Subcutaneous abdominal adipose tissue (tissue), 5 donors: ENCODE results near the gene ID3.

Source experiments
- H3K27ac ChIP-seq: one replicate; pipeline ENCODE4 v1.7.0; 2013; ENCODE audit warnings: low read depth, mild to moderate bottlenecking, inconsistent platforms, low read length, moderate library complexity
- H3K27me3 ChIP-seq, 5 donors: one replicate each; pipeline ENCODE4 v1.7.0; 2013; ENCODE audit warnings: low read length in 5 of 5, inconsistent platforms in 1 of 5; ENCODE audit not compliant: control insufficient read depth in 5 of 5, insufficient read depth in 4 of 5
- H3K36me3 ChIP-seq, 5 donors: one replicate each; pipeline ENCODE4 v1.7.0; 2013; ENCODE audit warnings: low read length in 5 of 5; ENCODE audit not compliant: control insufficient read depth in 5 of 5, insufficient read depth in 5 of 5
- H3K4me1 ChIP-seq, 5 donors: one replicate each; pipeline ENCODE4 v1.7.0; 2013; ENCODE audit warnings: low read length in 5 of 5, mild to moderate bottlenecking in 3 of 5, moderate library complexity in 1 of 5; ENCODE audit not compliant: control insufficient read depth in 5 of 5, insufficient read depth in 5 of 5
- H3K4me3 ChIP-seq, 5 donors: one replicate each; pipeline ENCODE4 v1.7.0; 2013; ENCODE audit warnings: low read length in 5 of 5, low read depth in 1 of 5
- H3K9ac ChIP-seq, 5 donors: one replicate each; pipeline ENCODE4 v1.7.0; 2013; ENCODE audit warnings: low read length in 5 of 5, mild to moderate bottlenecking in 4 of 5, moderate library complexity in 3 of 5
- H3K9me3 ChIP-seq, 5 donors: one replicate each; pipeline ENCODE4 v1.7.0; 2013; ENCODE audit warnings: low read length in 5 of 5; ENCODE audit not compliant: control insufficient read depth in 5 of 5
- donor health status: healthy.
- donor health status: healthy.
- donor health status: healthy.
- donor health status: healthy.
- donor health status: healthy.

The ID3 gene

GRCh38 chr1:23537296-23537973 is 21.9 kb downstream of the ID3 start:
- H3K9me3 ChIP-seq: no peaks in the 10 kb centered on the region
- no peaks in the 10 kb centered on the region for H3K27me3 ChIP-seq
- H3K27ac ChIP-seq: no peak overlapping the region
- H3K4me1 ChIP-seq: peaks cover 3 to 17% (median 6%) of the 10 kb centered on the region in 5 donors
- no peak overlapping the region for H3K9ac ChIP-seq
- H3K36me3 ChIP-seq: no peaks in the 10 kb centered on the region
- H3K4me3 ChIP-seq: no peak overlapping the region

GRCh38 chr1:23533246-23534023 is 25.9 kb downstream of the ID3 start:
- H3K9ac ChIP-seq: peak overlapping the region in 1 of 5 donors; percentile 41
- peaks cover 0 to 35% (median 21%) of the 10 kb centered on the region in 5 donors for H3K4me1 ChIP-seq
- no peaks in the 10 kb centered on the region for H3K9me3 ChIP-seq
- H3K27me3 ChIP-seq: peaks cover 0 to 16% (median 12%) of the 10 kb centered on the region in 5 donors
- H3K36me3 ChIP-seq: no peaks in the 10 kb centered on the region
- no peak overlapping the region for H3K27ac ChIP-seq
- no peak overlapping the region for H3K4me3 ChIP-seq

- H3K9ac ChIP-seq: peak overlapping the region in 2 of 5 donors; percentile 1 to 42
- H3K36me3 ChIP-seq: no peaks in the 10 kb centered on the region
- peaks cover 0 to 46% (median 32%) of the 10 kb centered on the region in 5 donors for H3K4me1 ChIP-seq
- no peaks in the 10 kb centered on the region for H3K9me3 ChIP-seq
- peak overlapping the region; percentile 43 to 56 (median 46) for H3K4me3 ChIP-seq
- H3K27me3 ChIP-seq: peaks cover 0 to 16% (median 12%) of the 10 kb centered on the region in 5 donors
- no peak overlapping the region for H3K27ac ChIP-seq
Observed at GRCh38 chr1:23531562-23532094, 27.7 kb downstream of the ID3 start.

- H3K9me3 ChIP-seq: no peaks in the 10 kb centered on the region
- H3K36me3 ChIP-seq: no peaks in the 10 kb centered on the region
- H3K4me1 ChIP-seq: peaks cover 0 to 46% (median 32%) of the 10 kb centered on the region in 5 donors
- peaks cover 0 to 16% (median 12%) of the 10 kb centered on the region in 5 donors for H3K27me3 ChIP-seq
- peak within 1 kb of the TSS in 3 of 5 donors; percentile 1 to 42 (median 18) for H3K9ac ChIP-seq
- no peak within 1 kb of the TSS for H3K27ac ChIP-seq
- peak within 1 kb of the TSS; percentile 46 to 66 (median 52) for H3K4me3 ChIP-seq
Observed at GRCh38 chr1:23530747-23531561, 28.3 kb downstream of the ID3 start, which contains the start of gene E2F2. TSS of gene E2F2 (minus strand) at chr1:23531233. CDS start at chr1:23530793, 440 bp downstream.

- Histone ChIP-seq H3K9me3 (no peaks in the 10 kb centered on the region), H3K27ac (no peak overlapping the region), H3K36me3 (no peaks in the 10 kb centered on the region), H3K27me3 (peaks cover 0 to 16% (median 12%) of the 10 kb centered on the region in 5 donors), H3K9ac (peak overlapping the region in 2 of 5 donors; percentile 18 to 35), H3K4me1 (peaks cover 0 to 46% (median 33%) of the 10 kb centered on the region in 5 donors), H3K4me3 (peak overlapping the region in 3 of 5 donors; percentile 52 to 66 (median 54))
Observed at GRCh38 chr1:23530087-23530746, 29.1 kb downstream of the ID3 start.

DNA sequence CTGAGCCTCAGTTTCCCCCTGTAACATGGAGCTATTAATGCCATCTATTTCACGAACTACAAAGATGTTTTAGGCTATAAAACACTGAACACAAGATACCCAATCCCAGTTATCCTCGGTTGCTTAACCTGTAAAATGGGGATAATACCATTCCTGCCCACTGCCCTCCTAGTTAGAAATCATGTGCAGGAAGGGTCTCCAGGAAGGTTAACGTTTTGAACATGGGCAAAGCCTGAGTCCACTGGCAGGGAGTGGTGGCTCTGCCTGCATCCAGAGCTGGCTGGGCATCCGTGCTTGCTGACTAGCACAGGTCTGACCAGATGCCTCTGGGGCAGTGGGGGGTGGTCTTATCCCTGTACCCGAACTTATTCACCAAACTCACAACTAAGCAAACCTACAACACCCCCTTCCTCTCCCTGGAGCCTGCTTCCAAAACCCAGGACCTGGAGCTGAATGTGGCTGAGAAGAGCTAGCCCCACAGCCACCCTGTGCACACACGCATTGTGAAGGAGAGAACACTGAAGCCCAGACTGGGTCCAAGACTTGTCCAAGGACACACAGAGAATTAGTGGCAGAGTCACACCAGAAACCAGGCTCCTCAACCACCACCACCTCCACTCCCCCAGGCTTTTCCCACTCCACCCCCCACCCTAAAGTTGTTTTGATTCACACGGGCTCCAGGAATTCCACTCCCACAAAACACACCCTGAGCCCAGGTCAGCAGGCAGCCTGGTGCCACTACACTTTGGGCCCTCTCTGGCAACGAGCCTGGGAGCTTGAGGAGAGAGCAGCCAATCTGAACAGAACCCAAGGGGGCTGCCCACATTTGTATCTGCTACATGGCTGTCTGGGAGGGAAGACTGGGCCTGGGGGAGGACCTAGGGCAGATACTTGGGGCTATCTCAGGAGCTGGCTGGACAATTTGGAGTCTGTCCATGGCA is 29.9 kb downstream of the ID3 start:
- H3K9ac ChIP-seq: no peak overlapping the region
- H3K4me1 ChIP-seq: peaks cover 0 to 50% (median 34%) of the 10 kb centered on the region in 5 donors
- no peak overlapping the region for H3K4me3 ChIP-seq

GRCh38 chr1:23528250-23528978 is 30.9 kb downstream of the ID3 start:
- Histone ChIP-seq H3K9ac (peak overlapping the region in 1 of 5 donors; percentile 0), H3K4me3 (peak overlapping the region in 1 of 5 donors; percentile 7), H3K4me1 (peaks cover 0 to 44% (median 29%) of the 10 kb centered on the region in 5 donors)

More for the DNA sequence above, 29.9 kb downstream of the ID3 start:
- Histone ChIP-seq H3K27ac (no peak overlapping the region), H3K9me3 (no peaks in the 10 kb centered on the region), H3K27me3 (peaks cover 0 to 16% (median 12%) of the 10 kb centered on the region in 5 donors), H3K36me3 (no peaks in the 10 kb centered on the region)

DNA sequence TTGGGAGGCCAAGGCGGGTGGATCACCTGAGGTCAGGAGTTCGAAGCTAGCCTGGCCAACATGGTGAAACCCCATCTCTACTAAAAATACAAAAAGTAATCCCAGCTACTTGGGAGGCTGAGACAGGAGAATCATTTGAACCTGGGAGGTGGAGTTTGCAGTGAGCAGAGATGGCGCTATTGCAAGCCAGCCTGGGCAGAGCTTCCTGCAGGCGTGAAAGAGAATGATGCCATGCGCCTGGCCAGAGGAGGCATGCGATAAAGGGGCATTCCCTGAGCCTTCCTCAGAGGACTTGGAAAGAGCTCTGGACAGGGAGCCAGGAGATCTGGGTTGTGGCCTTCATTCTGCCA is 31.4 kb downstream of the ID3 start:
- no peak overlapping the region for H3K9ac ChIP-seq
- no peaks in the 10 kb centered on the region for H3K36me3 ChIP-seq
- H3K4me3 ChIP-seq: no peak overlapping the region
- H3K27ac ChIP-seq: no peak overlapping the region
- peaks cover 0 to 16% (median 12%) of the 10 kb centered on the region in 5 donors for H3K27me3 ChIP-seq
- H3K4me1 ChIP-seq: peaks cover 0 to 41% (median 27%) of the 10 kb centered on the region in 5 donors
- no peaks in the 10 kb centered on the region for H3K9me3 ChIP-seq

More at GRCh38 chr1:23528250-23528978, 30.9 kb downstream of the ID3 start:
- Histone ChIP-seq H3K9me3 (no peaks in the 10 kb centered on the region), H3K27ac (no peak overlapping the region), H3K36me3 (no peaks in the 10 kb centered on the region), H3K27me3 (peaks cover 0 to 16% (median 12%) of the 10 kb centered on the region in 5 donors)
